Measurements from ENCODE around the gene ATP2C2. TPM values are rescaled to one million over a fixed set of nuclear protein-coding genes. Genes with fewer than 3 reads are reported as not detected.

ATP2C2 gene
- total RNA-seq, 1 experiment from 2014 or later: 4.0 TPM

- Histone ChIP-seq H4K20me1 (ENCODE audit: control insufficient read depth, insufficient read depth, insufficient read length) (no peaks in the 10 kb centered on the region), H3K4ac (ENCODE audit: low read depth, low read length) (no peak overlapping the region), H2BK120ac (ENCODE audit: low read depth, low read length, poor library complexity, severe bottlenecking) (no peak overlapping the region), H3K27ac (ENCODE audit: insufficient read length, low read depth, low read length) (no peak overlapping the region), H2BK20ac (ENCODE audit: low read depth, low read length, poor library complexity, severe bottlenecking) (no peak overlapping the region), H4K8ac (replicated peaks; ENCODE audit: insufficient read length, low read depth, low read length) (no peak overlapping the region), H3K23me2 (ENCODE audit: insufficient read length, low read depth, low read length, poor library complexity, severe bottlenecking) (no peaks in the 10 kb centered on the region), H3K23ac (ENCODE audit: insufficient read length, low read depth, low read length) (no peak overlapping the region), H3K9ac (ENCODE audit: extremely low read depth, insufficient read length, low read length) (no peak overlapping the region), H2BK12ac (ENCODE audit: insufficient read length, low read depth, low read length) (no peak overlapping the region), H2AFZ (ENCODE audit: low read length) (no peak overlapping the region), H3K9me3 (ENCODE audit: control insufficient read depth, low read depth, low read length) (no peaks in the 10 kb centered on the region), H2AK5ac (ENCODE audit: insufficient read length, low read length) (no peak overlapping the region), H3K79me1 (ENCODE audit: insufficient read depth, low read depth, low read length, poor library complexity, severe bottlenecking) (no peaks in the 10 kb centered on the region), H3K79me2 (ENCODE audit: insufficient read depth, low read length) (no peaks in the 10 kb centered on the region), H3K56ac (ENCODE audit: insufficient read length, low read depth, low read length) (no peak overlapping the region), H3K27me3 (ENCODE audit: insufficient read depth, low read length) (no peaks in the 10 kb centered on the region), H4K91ac (ENCODE audit: insufficient read length, low read depth, low read length) (no peak overlapping the region), H3K14ac (ENCODE audit: insufficient read depth, low read length) (0 out of 2 replicates have a peak overlapping the region, but pooled peaks have one; percentile 78), H4K5ac (ENCODE audit: insufficient read length, low read depth, low read length) (no peak overlapping the region), H3K4me2 (ENCODE audit: insufficient read depth, insufficient read length, low read length) (no peak overlapping the region), H2BK15ac (ENCODE audit: low read depth, low read length) (no peak overlapping the region), H3K4me1 (ENCODE audit: insufficient read depth, low read length) (no peaks in the 10 kb centered on the region), H3T11ph (ENCODE audit: low read length) (no peak overlapping the region), H2BK5ac (ENCODE audit: insufficient read length, low read length) (no peak overlapping the region), H3K18ac (ENCODE audit: insufficient read length, low read depth, low read length) (no peak overlapping the region)
- DNase-seq: no peak
- no peaks in the 10 kb centered on the region for H3K36me3 Mint-ChIP-seq (ENCODE audit: insufficient read depth in 1 of 3, low read depth in 3 of 3)
- peaks cover 3% of the 10 kb centered on the region for H3K27me3 Mint-ChIP-seq (ENCODE audit: low read depth)
- H3K9me3 Mint-ChIP-seq: no peaks in the 10 kb centered on the region; a peak in 1 of 5 replicates
- no peak for TF ChIP-seq CTCF (conservative IDR thresholded peaks at IDR 0.05)
- no CpG with 5 or more reads among the region's 19 CpGs for WGBS (ENCODE audit: extremely low coverage, insufficient read length, low lambda C conversion rate)
- peak overlapping the region in 1 of 3 experiments; percentile 66; a peak in 1 of 7 replicates for H3K27ac Mint-ChIP-seq
- peaks cover 0 to 10% of the 10 kb centered on the region in 2 experiments; a peak in 2 of 4 replicates for H3K4me1 Mint-ChIP-seq
- no peak overlapping the region for H3K4me3 Mint-ChIP-seq
Measured at GRCh38 chr16:84442416-84443145, 74.2 kb downstream of the ATP2C2 start.

Data from H9 (cell line).